GM18867 (cell line): ENCODE results near the gene SPATA6.
"Not testable (repeated sequence)": the region's sequence is repeated elsewhere in the genome, so short reads cannot be mapped to it uniquely, and the experiment has no call there.

Source experiments
- ATAC-seq: cut with Tn5 transposase; IDR thresholded peaks from one replicate; pipeline ENCODE4 v1.9.1; 2021; ENCODE audit warnings: mild to moderate bottlenecking, moderate library complexity; ENCODE audit not compliant: unreplicated experiment

SPATA6 gene

DNA sequence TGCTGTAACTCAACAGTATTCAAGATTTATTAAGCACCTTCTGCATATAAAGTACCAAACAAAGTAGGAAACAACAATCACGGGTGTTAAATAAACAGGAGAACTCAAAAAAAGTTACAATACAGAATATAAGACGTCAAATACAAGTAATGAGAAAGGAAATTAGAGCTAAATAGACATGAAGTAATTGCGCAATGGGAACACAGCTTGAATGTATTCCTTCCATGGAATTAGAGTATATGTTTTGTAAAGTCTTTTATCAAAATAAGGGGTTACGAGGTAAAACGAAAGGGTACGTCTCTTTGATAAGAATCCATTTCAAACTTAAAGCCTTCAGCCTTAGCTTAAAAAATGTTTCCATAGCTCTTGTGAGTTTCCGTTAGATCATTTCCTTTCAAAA, 109.1 kb downstream of the SPATA6 start:
- no peak for ATAC-seq

DNA sequence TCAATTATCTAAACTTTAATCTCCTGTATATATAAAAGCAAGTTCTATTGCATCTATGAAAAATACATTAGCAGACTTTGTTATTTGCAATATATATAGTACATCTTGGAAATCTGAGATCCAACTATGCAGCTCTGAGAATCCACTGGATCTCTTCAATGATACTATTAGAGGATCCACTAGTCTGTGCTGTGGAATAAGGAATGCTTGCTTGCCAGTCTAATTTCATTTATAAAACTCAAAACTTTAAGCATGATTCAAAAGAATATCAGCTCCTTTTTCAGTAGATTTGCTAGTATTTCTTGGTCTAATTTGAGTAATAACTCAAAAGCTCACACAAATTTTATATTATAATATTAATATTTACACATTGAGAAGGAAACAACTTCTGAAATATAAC, 115.1 kb downstream of the SPATA6 start:
- no peak for ATAC-seq

DNA sequence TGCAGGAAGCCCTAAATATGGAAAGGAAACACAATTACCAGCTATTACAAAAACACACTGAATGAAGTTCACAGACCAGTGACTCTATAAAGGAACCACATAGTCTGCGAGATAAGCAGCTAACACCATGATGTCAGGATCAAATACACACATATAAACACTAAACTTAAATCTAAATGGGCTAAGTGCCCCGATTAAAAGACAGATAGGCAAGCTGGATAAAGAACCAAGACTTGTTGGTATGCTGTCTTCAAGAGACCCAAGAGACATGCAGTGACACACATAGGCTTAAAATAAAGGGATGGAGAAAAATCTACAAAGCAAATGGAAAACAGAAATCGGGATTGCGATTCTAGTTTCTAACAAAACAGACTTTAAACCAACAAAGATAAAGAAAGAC, 127.6 kb downstream of the SPATA6 start:
- ATAC-seq = no peak

DNA sequence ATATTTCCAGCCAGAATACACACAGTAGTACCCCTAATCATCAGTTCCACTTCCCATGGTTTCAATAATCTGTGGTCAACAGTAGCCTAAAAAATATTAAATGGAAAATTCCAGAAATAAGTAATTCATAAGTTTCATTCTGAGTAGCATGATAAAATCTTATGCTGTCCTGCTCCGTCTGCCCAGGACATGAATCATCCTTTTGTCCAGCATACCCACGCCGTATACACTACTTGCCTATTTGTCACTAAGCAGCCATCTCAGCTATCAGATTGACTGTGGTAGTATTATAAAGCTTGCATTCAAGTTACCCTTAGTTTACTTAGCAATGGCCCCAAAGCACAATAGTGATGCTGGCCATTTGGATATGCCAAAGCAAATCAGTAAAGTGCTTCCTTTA, 130.8 kb downstream of the SPATA6 start:
- ATAC-seq = no peak

DNA sequence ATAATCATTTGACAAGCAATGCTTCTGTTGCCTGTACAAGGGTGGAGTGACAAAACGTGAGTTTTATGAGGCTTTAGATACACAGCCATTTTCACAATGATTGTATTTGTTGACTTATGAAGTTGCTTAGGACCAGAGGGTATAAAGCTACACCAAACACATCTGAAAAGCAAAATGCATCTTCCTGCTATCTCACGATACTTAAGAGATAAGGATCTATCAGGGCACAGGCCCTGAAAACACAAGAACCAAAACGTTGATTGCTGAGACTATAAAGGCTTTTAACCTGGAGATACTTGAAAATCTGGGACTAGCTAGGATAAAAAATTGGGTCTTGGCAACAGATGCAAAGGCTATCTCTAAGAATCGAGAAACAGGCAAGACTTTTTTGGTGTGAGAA, 133.7 kb downstream of the SPATA6 start:
- ATAC-seq = no peak

DNA sequence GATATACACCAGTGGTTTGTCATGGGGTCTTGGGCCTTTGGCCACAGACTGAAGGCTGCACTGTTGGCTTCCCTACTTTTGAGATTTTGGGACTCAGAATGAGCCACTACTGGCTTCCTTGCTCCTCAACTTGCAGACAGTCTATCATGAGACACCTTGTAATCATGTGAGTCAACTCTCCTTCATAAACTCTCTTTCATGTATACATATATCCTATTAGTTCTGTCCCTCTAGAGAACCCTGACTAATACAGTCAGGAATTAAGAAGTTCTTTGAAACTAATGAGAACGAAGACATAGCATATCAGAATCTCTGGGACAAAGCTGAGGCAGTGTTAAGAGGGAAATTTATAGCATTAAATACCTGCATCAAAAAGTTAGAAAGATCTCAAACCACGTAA, 138.7 kb downstream of the SPATA6 start:
- ATAC-seq = no peak

DNA sequence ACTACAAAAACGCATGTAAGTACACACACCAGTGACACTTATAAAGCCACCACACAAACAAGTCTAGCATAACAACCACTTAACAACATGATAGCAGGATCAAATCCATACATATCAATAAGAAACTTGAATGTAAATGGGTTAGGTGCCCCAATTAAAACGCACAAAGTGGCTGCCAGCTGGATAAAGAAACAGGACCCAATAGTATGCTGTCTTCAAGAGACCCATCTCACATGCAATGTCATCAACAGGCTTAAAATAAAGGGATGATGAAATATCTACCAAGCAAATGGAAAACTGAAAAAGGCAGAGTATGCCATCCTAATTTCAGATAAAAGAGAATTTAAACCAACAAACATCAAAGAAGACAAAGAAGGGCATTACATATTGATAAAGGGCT, 139.9 kb downstream of the SPATA6 start:
- no peak for ATAC-seq

DNA sequence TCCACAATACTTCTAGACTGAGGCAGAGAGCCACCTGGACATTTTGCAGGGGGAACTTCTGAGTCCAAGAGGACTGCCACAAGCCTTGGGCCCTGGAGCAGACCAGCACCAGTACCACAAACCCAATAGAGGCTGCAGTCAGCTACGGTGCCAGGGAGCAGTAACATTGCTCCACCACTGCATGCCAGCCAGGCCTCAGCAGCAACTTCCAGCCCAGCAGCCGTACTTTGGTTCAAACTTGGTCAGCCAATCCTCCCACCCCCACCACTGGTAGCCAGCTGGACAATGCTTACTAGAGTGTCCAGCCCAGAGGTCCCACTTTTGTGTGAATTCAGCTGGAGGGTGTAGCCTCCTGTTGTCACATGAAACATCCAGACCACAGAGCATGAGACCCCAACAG, 142.1 kb downstream of the SPATA6 start:
- ATAC-seq = no peak

DNA sequence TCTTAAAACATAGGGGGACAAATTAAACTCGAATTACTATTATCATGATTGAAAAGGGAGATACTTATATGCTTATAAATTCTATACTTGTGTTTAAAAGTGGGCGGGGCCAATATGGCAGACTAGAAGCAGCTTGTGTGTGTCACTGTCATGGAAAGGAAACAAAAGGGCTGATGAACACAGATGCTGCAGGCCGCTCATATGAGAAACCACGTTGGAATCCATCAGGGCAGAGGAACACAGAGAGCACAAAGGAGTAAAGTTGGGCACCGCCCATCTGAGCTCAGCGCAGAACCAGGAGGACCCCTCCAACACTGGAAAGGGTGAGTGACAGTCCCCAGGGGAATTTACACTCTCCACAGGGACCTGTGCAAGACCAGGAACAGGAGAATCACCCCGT, 142.5 kb downstream of the SPATA6 start:
- no peak for ATAC-seq

DNA sequence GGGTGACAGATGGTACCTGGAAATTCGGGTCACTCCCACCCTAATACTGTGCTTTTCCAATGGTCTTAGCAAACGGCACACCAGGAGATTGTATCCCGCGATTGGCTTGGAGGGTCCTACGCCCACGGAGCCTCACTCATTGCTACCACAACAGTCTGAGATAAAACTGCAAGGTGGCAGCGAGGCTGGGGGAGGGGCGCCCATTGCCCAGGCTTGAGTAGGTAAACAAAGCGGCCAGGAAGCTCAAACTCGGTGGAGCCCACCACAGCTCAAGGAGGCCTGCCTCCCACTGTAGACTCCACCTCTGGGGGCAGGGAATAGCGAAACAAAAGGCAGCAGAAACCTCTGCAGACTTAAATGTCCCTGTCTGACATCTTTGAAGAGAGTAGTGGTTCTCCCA, 160.2 kb downstream of the SPATA6 start:
- ATAC-seq = not testable (repeated sequence)

DNA sequence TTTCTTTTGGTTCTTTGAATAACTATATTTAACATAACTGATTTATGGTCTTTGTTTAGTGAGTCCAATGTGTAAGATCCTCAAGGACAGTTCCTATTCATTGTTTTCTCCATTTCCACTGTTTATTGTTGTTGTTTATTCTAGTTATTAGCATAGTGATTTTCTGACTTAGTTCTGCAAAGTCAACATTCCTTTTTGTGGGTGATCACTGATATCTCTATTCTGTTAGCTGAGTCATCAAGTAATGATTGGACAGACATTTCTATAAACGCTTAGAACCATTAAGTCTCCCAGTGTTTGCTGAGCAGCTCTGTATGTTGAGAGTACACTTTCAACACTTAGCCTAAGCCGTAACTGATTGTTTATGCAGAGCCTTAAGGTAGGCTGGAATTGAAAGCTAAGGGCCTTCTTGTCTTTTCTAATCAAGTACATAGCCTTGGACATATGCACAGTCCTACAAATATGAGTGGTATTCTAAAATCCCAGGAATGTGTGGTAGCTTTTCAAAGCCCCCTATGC, 162.4 kb downstream of the SPATA6 start:
- ATAC-seq = no peak

DNA sequence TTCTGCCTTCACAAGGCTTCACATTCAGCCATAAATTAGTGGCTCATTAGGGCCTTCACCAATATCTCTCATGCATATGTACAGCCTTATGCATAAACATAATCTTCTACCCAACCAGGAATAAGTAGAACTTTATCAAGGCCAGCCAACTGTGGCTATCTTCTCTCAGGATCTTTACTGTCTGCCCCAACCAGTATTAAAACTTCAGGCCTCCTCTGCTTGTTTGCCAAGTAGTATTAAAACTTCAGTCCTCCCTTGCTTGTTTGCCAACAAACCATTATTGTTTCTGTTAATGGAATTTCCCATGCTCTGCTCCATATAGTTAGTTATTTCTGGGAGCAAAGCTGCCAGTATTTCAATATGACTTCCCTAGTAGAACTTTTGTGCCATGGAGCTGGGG, 169.4 kb downstream of the SPATA6 start:
- no peak for ATAC-seq

DNA sequence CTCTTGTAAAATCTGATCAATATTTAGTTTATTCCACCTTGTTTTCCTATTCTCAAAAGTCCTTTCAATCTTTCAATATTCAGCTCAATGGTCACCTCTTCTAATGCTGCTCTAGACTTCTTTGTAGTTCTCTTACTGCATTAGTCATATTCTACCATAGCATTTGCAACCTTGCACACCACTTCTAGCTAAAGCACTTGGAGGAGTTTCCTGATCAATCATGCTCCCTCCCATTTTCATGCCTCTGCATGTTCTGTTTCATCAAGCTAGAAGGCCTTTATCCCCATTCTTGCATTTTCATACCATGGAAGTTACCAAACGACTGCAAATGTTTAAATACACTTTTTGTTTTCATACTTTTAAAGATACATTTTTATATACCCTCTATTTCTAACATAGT, 177.3 kb downstream of the SPATA6 start:
- no peak for ATAC-seq

DNA sequence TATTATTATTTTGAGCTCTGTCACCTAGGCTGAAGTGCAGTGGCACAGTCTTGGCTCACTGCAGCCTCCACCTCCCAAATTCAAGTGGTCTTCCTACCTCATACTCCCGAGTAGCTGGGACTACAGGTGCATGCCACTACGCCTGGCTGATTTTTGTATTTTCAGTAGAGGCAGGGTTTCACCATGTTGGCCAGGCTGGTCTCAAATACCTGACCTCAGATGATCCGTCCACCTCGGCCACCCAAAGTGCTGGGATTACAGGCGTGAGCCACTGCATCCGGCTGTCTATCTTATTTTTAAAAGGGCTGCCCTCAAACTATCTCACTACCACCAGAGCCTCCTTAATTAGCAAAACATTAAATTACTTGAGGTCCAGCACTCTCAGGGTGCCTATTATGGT, 177.9 kb downstream of the SPATA6 start:
- not testable (repeated sequence) for ATAC-seq

DNA sequence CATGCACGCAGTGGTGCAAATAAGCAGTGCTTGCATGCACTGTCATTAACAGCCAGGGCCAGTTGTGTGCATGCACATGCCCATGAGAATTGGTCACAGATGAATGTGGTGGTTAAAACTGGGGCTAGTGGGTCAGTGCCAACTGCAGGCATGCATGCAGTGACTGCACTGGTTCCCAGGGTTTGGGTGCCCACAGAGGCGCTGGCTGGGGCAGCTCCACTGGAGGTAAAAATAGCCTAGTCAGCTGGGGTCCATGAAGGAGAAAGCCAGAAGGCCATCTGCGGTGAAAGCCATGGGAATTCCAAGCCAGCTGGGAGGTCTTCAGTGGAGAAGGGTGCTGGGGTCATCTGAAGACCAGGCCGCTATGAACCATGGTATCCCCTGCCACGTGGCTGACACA, 179.3 kb downstream of the SPATA6 start:
- ATAC-seq = no peak

DNA sequence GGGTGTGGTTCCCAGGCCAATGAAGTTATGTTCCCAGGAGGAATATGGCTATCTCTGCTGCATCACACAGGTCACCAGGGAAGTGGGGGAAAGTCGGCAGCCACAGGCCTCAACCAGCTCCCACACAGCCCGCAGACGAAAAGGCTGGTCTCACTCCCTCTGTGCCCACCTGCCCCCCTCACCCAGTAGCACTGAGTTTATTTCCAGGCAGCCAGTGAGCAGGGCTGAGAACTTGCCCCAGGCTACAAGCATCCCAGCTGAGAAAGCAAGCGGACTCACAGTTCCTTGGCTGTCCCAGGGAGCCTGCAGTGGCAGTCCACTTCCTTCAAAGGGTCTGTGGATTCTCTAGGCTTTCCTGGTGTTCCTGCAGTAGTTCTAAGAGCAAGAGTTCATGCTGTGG, 180.6 kb downstream of the SPATA6 start:
- no peak for ATAC-seq

DNA sequence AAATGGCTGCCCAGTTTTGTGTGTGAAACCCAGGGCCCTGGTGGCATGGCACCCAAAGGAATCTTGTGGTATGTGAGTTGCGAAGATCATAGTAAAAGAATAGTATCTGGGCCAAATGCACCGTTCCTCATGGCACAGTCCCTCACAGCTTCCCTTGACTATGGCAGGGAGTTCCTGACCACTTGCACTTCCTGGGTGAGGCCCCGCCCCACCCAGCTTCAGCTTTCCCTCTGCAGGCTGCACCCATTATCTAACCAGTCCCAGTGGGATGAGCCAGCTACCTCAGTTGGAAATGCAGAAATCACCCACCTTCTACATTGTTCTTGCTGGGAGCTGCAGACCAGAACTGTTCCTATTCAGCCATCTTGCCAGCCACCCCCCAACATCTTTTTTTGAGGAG, 186.5 kb downstream of the SPATA6 start:
- ATAC-seq = no peak

DNA sequence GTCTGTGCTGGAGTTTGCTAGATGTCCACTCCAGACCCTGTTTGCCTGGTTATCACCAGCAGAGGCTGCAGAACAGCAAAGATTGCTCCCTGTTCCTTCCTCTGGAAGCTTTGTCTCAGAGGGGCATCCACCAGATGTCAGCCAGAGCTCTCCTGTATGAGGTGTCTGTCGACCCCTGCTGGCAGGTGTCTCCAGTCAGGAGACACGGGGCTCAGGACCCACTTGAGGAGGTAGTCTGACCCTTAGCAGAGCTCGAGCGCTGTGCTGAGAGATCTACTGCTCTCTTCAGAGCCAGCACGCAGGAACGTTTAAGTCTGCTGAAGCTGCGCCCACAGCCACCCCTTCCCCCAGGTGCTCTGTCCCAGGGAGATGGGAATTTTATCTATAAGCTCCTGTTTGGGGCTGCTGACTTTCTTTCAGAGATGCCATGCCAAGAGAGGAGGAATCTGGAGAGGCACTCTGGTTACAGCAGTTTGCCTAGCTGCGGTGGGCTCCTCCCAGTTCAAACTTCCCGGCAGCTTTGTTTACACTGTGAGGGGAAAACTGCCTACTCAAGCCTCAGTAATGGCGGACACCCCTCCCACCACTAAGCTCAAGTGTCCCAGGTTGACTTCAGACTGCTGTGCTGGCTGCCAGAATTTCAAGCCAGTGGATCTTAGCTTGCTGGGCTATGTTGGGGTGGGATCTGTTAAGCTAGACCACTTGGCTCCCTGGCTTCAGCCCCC, 187.1 kb downstream of the SPATA6 start:
- ATAC-seq = not testable (repeated sequence)

DNA sequence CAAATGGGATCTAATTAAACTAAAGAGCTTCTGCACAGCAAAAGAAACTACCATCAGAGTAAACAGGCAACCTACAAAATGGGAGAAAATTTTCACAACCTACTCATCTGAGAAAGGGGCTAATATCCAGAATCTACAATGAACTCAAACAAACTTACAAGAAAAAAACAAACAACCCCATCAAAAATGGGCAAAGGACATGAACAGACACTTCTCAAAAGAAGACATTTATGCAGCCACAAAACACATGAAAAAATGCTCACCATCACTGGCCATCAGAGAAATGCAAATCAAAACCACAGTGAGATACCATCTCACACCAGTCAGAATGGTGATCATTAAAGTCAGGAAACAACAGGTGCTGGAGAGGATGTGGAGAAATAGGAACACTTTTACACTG, 189.7 kb downstream of the SPATA6 start:
- ATAC-seq = not testable (repeated sequence)

DNA sequence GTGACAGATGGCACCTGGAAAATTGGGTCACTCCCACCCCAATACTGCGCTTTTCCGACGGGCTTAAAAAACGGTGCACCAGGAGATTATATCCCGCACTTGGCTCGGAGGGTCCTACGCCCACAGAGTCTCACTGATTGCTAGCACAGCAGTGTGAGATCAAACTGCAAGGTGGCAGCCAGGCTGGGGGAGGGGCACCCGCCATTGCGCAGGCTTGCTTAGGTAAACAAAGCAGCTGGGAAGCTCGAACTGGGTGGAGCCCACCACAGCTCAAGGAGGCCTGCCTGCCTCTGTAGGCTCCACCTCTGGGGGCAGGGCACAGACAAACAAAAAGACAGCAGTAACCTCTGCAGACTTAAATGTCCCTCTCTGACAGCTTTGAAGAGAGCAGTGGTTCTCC, 194.6 kb downstream of the SPATA6 start:
- not testable (repeated sequence) for ATAC-seq

DNA sequence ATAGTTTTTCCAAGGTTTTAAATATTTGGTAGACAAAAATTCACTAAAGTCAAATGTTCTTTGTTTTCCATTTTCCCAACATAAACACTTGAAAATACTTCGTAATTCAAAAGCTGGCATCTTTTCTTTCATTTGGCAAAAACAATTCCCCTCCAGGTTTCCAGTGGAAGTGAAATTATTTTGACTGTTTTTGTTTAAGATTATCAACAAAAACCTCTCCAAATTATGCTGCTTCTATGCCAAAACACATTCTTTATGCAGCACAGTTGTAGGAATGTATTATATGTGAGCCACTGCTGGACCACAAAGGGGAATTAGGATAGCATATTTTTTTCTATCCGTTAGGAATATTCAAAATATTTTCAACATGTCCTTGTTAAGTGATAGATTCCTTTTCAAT, 205.4 kb downstream of the SPATA6 start:
- no peak for ATAC-seq

DNA sequence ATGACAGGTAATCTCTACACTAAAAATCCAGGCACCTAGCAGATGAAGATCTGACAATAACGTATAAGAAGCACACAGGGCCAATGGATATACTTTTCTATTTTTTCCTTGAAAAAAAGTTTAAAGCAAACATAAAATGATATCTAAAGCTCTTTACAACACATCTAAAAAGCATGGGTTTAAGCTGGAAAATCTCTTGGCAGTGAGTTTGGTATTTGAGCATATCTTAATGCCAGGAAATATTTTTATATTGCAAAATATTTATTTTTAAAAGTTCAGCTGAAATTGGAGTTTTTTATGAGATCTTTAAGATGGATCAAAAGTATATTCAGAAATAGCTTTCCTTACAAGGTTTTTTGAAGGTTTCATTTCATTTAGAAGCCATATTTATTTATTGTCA, 209.0 kb downstream of the SPATA6 start:
- no peak for ATAC-seq

DNA sequence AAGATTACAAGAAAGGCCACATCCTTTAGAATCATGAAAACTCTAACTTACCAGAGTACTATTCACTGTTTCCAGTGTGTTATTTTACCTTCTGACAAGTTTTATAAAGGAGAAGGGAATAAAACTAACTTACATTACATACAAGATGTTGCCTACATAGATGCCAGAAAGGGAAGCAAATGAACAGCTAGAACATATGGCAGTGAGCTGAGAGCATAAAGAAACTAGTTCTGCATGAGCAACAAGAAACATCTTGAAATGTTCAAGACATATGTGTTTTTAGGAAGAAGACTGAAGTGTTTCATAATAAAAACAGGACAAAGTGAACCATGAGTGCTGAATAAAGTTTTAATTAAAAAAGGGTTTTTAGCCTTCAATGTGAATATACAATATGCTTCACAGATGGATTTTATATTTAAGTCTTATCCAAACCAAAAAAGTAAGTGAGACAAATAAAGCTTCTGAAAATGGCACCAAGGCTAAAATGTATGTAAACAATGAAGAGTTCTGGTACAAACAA, 210.1 kb downstream of the SPATA6 start:
- ATAC-seq = no peak
